GM04504 (cell line): Measurements from ENCODE around the gene NACC1.

ENCODE experiments used
- DNase-seq: peaks from one replicate; pipeline ENCODE4 v3.0.0-alpha.2; 2012; ENCODE audit warnings: low read depth

Gene NACC1

GRCh38 chr19:13087795-13088537, 30.1 kb upstream of the NACC1 start:
- DNase-seq: no peak

GRCh38 chr19:13089139-13089856, 28.8 kb upstream of the NACC1 start:
- no peak for DNase-seq

GRCh38 chr19:13089857-13090507, 28.1 kb upstream of the NACC1 start:
- no peak for DNase-seq

GRCh38 chr19:13090511-13091231, 27.4 kb upstream of the NACC1 start:
- no peak for DNase-seq

GRCh38 chr19:13091400-13092157, 26.5 kb upstream of the NACC1 start:
- DNase-seq: peak; percentile 35

GRCh38 chr19:13092158-13092543, 25.9 kb upstream of the NACC1 start:
- no peak for DNase-seq

- DNase-seq: no peak
Observed at GRCh38 chr19:13092606-13093235, 25.3 kb upstream of the NACC1 start.

GRCh38 chr19:13093407-13094105, 24.5 kb upstream of the NACC1 start:
- DNase-seq: peak; percentile 51

- no peak for DNase-seq
Observed at GRCh38 chr19:13094106-13094504, 24.0 kb upstream of the NACC1 start.

- no peak for DNase-seq
Observed at GRCh38 chr19:13094771-13095392, 23.2 kb upstream of the NACC1 start.

GRCh38 chr19:13095393-13095784, 22.7 kb upstream of the NACC1 start:
- no peak for DNase-seq

- no peak for DNase-seq
Observed at GRCh38 chr19:13095934-13096927, 21.8 kb upstream of the NACC1 start.

- no peak for DNase-seq
Observed at GRCh38 chr19:13097033-13097462, 21.0 kb upstream of the NACC1 start.

GRCh38 chr19:13097463-13098258, 20.4 kb upstream of the NACC1 start:
- DNase-seq: no peak

- DNase-seq: peak; percentile 30
Observed at GRCh38 chr19:13098277-13099072, 19.6 kb upstream of the NACC1 start.

- peak; percentile 35 for DNase-seq
Observed at GRCh38 chr19:13099073-13099999, 18.7 kb upstream of the NACC1 start.
